Forelimb muscle (tissue), 1 donor: ENCODE measurements around the gene GALR2. TPM values are rescaled to one million over a fixed set of nuclear protein-coding genes. Genes with fewer than 3 reads are reported as not detected.
"Not testable (repeated sequence)": the region's sequence is repeated elsewhere in the genome, so short reads cannot be mapped to it uniquely, and the experiment has no call there.

ENCODE experiments used
- DNase-seq: peaks from one replicate; pipeline ENCODE4 v3.0.0-alpha.2; 2013; ENCODE audit warnings: low read depth
- polyA plus RNA-seq: library from polyadenylated mRNA; unstranded; fragments of 120-200 nt; gene quantifications from one replicate; pipeline ENCODE4 v1.2.1, GENCODE V29; 2013; ENCODE audit not compliant: insufficient read length

Gene GALR2, protein sequence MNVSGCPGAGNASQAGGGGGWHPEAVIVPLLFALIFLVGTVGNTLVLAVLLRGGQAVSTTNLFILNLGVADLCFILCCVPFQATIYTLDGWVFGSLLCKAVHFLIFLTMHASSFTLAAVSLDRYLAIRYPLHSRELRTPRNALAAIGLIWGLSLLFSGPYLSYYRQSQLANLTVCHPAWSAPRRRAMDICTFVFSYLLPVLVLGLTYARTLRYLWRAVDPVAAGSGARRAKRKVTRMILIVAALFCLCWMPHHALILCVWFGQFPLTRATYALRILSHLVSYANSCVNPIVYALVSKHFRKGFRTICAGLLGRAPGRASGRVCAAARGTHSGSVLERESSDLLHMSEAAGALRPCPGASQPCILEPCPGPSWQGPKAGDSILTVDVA
- not detected for polyA plus RNA-seq

DNA sequence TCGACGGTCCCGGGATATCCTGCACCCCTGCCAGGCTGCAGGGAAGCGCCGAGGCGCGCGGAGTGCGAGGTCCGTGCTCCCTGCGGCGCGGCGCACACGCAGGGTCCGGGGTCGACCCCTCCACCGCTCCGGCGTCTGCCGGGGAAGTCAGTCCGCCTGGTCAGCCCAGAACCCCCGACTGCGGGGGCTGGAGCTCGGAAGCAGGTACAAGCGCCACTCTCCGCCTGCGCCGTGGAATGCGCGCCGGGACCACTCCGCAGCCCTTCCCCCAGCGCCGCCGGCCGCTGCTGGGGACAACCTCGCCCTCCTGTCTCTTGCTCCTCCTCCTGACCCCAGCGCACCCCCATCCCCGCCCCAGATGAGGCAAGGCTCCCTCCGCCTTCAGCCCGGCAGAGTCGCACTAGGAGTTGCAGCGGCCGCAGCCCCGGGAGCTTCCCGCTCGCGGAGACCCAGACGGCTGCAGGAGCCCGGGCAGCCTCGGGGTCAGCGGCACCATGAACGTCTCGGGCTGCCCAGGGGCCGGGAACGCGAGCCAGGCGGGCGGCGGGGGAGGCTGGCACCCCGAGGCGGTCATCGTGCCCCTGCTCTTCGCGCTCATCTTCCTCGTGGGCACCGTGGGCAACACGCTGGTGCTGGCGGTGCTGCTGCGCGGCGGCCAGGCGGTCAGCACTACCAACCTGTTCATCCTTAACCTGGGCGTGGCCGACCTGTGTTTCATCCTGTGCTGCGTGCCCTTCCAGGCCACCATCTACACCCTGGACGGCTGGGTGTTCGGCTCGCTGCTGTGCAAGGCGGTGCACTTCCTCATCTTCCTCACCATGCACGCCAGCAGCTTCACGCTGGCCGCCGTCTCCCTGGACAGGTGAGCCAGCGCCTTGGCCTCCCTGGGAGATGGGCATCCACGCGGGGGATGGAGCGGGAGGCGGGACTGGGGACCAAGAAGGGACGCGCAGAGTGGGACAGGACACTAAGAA lies at the start of gene GALR2:
Gene GALR2 (plus strand): TSS at position 392 of the 974 bp plus-strand sequence. CDS start 103 bp downstream, at position 495.
- DNase-seq = no peak

DNA sequence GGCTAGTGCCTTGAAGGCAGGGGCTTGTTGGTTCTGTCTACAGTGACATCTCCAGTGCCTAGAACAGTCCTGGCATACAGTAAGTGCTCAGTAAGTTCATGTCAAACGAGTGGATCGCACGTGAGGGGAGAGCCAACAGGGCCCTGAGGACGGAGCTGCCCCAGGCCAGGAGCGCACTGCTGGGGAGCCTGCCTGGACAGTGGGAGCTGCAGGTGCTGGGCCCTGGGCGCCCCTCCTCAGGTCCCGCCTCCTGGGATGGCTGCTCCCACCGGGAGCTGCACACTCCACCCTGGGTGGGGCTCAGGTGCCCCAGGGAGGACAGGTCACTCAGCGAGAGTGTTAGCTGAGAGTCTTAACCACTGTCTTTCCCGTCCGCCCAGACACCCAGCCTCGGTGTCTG lies 49.3 kb upstream of the GALR2 start:
- no peak for DNase-seq

DNA sequence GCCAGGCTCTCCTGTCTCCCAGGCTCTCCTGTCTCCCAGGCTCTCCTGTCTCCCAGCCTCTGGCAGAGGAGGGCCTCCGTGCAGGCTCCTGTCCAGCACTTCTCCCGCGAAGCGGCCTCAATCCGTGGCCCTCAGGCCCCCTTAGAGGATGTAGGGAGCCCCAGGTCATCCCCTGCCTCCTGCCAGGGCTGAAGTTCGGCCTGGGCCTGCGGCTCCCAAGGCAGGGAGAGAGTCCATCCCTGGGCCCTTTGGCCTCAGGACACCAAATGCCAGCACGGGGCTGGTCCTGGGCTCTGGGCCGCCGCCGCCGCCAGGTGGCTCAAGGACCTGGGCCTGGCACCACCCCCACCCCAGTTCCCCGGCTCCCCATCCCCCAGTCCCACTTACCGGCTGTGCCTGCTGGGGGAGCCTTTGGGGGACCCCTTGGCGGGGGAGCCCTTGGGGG lies 47.8 kb upstream of the GALR2 start:
- DNase-seq = no peak

DNA sequence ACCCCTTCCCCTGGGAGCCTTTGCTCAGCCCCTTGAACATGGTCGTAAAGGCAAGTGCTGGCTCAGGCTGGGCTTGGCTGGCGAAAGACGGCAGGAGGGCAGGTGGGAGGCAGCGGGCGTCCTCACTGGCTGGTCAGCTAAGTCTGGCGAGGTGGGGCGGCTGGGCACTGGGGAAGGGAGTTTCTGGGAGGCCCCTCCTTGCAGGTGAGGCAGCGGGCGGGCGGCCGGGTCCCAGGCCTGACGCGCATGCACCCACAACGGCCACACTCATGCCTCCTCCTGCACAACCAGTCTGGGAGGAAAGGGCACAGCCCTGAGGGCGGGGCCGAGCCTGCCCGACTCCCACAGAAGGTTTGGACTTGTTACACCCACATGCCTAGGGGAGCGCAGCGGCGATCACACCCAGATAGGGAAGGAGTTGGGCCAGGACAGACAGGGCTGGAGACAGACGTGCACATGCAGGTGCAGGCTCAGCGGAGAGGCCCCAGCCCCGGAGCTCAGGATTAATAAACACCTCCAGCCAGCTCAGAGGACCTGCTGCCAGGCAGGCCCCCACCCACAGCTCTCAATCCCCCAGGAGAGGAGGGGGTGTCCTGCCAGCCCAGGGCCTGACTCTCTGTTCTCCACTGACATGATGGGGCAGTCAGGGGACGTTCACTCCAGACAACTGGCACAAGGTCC lies 47.3 kb upstream of the GALR2 start, which contains the start of gene EVPL:
Gene EVPL (minus strand): TSS at position 148 of the 681 bp plus-strand sequence. CDS start 108 bp downstream, at position 40.
- DNase-seq = no peak

GRCh38 chr17:76032073-76032779 lies 42.4 kb upstream of the GALR2 start:
- no peak for DNase-seq

DNA sequence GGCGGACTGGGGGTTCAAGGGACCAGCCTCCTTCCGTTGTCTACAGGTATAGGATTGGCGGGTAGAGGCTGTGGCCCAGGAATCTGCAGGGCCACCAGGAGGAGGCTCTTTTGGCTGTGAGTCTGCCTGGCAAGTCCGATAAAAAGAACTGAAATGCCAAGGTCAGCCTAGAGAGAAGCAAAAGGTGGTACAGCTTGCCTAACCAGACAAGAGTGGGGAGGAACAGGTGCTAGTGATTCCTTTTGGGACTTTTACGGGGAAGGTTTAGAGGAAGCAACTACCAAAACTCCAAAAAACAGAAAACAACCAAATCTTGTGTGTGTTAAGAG lies 41.8 kb upstream of the GALR2 start:
- DNase-seq = no peak

- no peak for DNase-seq
Observed at GRCh38 chr17:76033139-76033538, 41.4 kb upstream of the GALR2 start.

GRCh38 chr17:76034428-76035350 lies 39.9 kb upstream of the GALR2 start:
- DNase-seq = no peak

DNA sequence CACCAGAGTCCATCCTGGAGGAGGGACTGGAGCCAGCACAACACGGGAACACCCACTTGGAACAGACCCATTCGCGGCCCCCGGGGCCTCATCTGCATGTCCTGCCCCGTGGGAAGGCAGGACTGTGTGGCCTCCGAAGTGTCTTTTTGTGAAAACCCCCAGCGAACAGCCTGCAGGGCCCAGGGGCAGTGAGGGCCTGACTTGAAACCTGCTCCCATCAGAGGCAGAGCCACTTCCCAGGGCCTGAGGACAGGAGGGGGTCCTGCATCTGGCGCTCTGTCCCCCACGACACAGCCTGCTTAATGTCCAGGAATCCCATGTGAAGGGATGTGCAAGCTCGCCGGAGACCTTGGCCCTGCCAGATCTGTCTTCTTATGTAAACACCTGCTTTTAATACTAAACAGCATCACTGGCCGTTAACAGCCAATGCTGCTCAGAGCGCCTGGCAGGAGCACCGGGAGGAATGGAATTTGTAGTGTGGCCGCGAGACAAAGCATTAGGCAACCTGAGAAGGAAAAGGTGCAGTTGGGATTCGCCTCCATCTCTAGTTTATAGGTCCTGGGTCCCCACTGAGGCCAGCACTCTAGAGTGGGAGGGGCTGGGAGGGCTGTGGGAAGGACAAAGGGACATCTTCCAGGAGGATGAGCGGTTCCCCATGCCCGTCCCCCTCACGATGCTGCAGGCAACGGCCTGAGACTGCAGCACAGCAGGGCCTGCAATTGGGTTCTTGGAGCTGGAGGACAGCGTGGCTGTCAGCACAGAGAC lies 37.9 kb upstream of the GALR2 start:
- no peak for DNase-seq

DNA sequence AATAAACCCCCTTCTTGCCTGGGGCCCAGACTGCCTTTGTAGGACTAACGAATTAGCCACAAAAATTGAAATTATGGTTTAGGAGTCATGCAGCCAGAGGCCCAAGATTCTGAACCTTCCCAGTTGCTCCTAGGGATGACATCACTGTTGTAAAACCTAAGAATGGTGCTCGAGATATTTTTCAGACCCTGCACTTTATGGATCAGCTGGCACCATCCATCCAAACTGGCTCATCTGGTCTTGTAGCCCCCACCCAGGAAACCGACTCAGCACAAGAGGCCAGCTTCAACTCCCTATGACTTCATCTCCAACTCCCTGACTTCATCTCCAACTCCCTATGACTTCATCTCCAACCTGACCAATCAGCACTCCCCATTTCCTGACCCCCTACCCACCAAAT lies 36.5 kb upstream of the GALR2 start:
- no peak for DNase-seq

- DNase-seq = no peak
Observed at GRCh38 chr17:76039121-76039520, 35.5 kb upstream of the GALR2 start.

DNA sequence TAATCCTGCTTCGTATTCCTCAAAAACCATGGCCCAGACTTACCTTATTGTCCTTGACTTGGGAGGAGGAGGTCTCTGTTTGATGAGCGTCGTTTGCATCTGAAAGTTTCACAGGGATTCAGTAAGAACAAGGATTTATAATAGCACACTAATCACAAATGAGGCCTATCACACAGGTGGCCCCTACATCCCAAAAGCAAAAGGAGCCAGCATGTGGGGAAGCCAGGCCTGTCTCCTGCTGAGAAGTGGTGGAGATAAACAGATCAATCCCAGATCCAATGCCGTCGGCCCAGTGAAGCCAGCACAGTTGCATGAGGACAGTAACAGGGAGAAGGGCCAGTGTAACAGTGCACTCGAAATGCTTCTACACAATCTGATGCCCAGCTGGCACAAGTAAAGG lies 34.2 kb upstream of the GALR2 start:
- no peak for DNase-seq

DNA sequence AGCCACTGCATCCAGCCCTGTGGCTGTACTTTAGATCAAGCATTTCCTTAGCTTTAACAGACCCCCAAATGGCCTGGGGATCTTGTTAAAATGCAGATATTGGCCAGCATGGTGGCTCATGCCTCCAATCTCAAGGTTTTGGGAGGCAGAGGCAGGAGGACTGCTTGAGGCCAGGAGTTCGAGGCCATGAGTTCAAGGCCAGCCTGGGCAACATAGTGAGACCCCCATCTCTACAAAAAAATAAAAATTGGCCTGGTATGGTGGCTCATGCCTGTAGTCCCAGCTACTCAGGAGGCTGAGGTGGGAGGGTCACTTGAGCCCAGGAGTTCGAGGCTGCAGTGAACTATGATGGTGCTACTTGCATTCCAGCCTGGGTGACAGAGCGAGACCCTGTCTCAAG lies 31.7 kb upstream of the GALR2 start:
- DNase-seq = not testable (repeated sequence)

- not testable (repeated sequence) for DNase-seq
Observed at GRCh38 chr17:76044475-76045007, 30.0 kb upstream of the GALR2 start.

DNA sequence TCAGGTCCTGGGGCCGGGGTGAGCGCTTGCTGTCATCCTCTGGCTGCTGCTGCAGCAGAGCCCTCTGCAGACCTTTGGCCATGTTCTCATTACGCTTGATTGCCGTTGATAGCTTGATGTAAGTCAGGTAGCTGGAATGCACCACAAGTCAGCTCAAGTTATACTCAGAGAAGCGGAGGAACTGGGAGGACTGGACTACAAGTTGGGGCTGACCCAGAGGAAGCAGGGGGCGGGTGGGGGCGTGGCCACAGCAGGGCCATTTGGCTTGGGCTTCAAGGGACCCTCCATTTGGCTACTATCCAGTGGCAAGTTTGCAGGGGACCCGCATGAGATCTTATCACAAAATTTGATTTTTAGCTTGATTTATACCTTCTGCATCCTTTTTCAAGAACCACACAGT lies 28.5 kb upstream of the GALR2 start:
- no peak for DNase-seq

- DNase-seq = no peak
Observed at GRCh38 chr17:76048025-76048605, 26.5 kb upstream of the GALR2 start.

- DNase-seq = no peak
Observed at GRCh38 chr17:76048711-76049110, 25.9 kb upstream of the GALR2 start.

- DNase-seq = no peak
Observed at GRCh38 chr17:76049239-76049638, 25.3 kb upstream of the GALR2 start.
